ENCODE results near the gene CACNA2D3. TPM values are rescaled to one million over a fixed set of nuclear protein-coding genes. Genes with fewer than 3 reads are reported as not detected.

Gene CACNA2D3
- polyA plus RNA-seq, 3 donors, result 8.3 to 21.5 (median 10.4) TPM

DNA sequence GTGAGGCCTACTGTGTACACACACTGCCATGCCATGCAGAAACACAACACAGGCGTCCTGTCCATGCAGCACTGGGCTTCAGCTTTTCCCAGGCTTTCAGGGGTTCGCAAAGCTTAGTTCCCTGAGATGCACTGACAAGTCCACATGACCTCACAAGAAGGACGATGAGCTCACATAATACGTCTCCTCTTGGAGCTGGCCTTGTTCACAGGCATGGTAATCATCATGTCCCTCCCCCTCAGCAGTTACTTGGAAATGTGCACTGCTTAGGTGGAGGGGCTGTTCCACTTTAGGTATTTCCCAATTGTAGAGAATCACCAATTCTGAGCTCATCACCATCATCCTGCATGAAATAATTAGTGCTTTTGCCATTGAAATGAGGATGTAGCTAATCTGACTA, 496.7 kb downstream of the CACNA2D3 start:
- no peak overlapping the region for H3K27ac ChIP-seq (ENCODE audit: low read depth in 1 of 2, low read length in 2 of 2)
- H3K9me3 ChIP-seq (replicated peaks in 1 of 2; ENCODE audit: control insufficient read depth in 1 of 2, insufficient read depth in 1 of 2, low read length in 2 of 2), result no peaks in the 10 kb centered on the region
- intact Hi-C loops (cut with micrococcal nuclease), result no loop called here
- Mint-ChIP-seq H3K4me3 (no peak overlapping the region), H3K4me1 (no peaks in the 10 kb centered on the region), H3K27ac (no peak overlapping the region), H3K9me3 (peaks cover 0 to 11% (median 4%) of the 10 kb centered on the region in 7 donors), H3K27me3 (ENCODE audit: low read depth in 3 of 3) (peaks cover 0 to 4% (median 0%) of the 10 kb centered on the region in 3 donors), H3K36me3 (no peaks in the 10 kb centered on the region)
- no peak overlapping the region for H3K4me3 ChIP-seq (replicated peaks in 1 of 3; ENCODE audit: low read depth in 2 of 3, low read length in 3 of 3)
- H3K4me1 ChIP-seq (ENCODE audit: control insufficient read depth in 1 of 2, insufficient read depth in 2 of 2, low read length in 2 of 2), result no peaks in the 10 kb centered on the region
- 83% methylated on average over 2 of the region's 4 CpGs for WGBS (ENCODE audit: insufficient coverage)
- H3K4me2 ChIP-seq (replicated peaks; ENCODE audit: extremely low read depth, low read length, poor library complexity, severe bottlenecking), result no peak overlapping the region
- H3K9ac ChIP-seq (ENCODE audit: insufficient read depth, low read length, poor library complexity, severe bottlenecking), result no peak overlapping the region
- no peak overlapping the region for H2AFZ ChIP-seq (ENCODE audit: insufficient read depth, low read depth, low read length, poor library complexity, severe bottlenecking)
- no peaks in the 10 kb centered on the region for H3K27me3 ChIP-seq (ENCODE audit: control insufficient read depth in 2 of 2, insufficient read depth in 2 of 2, low read length in 2 of 2)
- H3K36me3 ChIP-seq (replicated peaks in 1 of 2; ENCODE audit: control insufficient read depth in 1 of 2, insufficient read depth in 2 of 2, low read length in 2 of 2), result no peaks in the 10 kb centered on the region
- no peaks in the 10 kb centered on the region for H4K20me1 ChIP-seq (ENCODE audit: insufficient read depth, low read length)
- no peaks in the 10 kb centered on the region for H3K79me2 ChIP-seq (ENCODE audit: insufficient read depth, low read length)
- TF ChIP-seq CTCF (IDR thresholded peaks at IDR 0.05), result no peak
- DNase-seq, result no peak

- H3K4me2 ChIP-seq (replicated peaks; ENCODE audit: extremely low read depth, low read length, poor library complexity, severe bottlenecking), result no peak overlapping the region
- H2AFZ ChIP-seq (ENCODE audit: insufficient read depth, low read depth, low read length, poor library complexity, severe bottlenecking), result no peak overlapping the region
- no peaks in the 10 kb centered on the region for H3K4me1 Mint-ChIP-seq
- no peaks in the 10 kb centered on the region for H3K4me1 ChIP-seq (ENCODE audit: control insufficient read depth in 1 of 2, insufficient read depth in 2 of 2, low read length in 2 of 2)
- DNase-seq, result no peak
- H3K36me3 ChIP-seq (replicated peaks in 1 of 2; ENCODE audit: control insufficient read depth in 1 of 2, insufficient read depth in 2 of 2, low read length in 2 of 2), result no peaks in the 10 kb centered on the region
- no peaks in the 10 kb centered on the region for H3K79me2 ChIP-seq (ENCODE audit: insufficient read depth, low read length)
- H3K9me3 ChIP-seq (replicated peaks in 1 of 2; ENCODE audit: control insufficient read depth in 1 of 2, insufficient read depth in 1 of 2, low read length in 2 of 2), result peaks cover 0 to 1% of the 10 kb centered on the region in 2 donors
- no peak overlapping the region for H3K4me3 Mint-ChIP-seq
- no peak overlapping the region for H3K27ac ChIP-seq (ENCODE audit: low read depth in 1 of 2, low read length in 2 of 2)
- H3K36me3 Mint-ChIP-seq, result no peaks in the 10 kb centered on the region
- no peak overlapping the region for H3K4me3 ChIP-seq (replicated peaks in 1 of 3; ENCODE audit: low read depth in 2 of 3, low read length in 3 of 3)
- intact Hi-C loops (cut with micrococcal nuclease), result no loop called here
- peaks cover 0 to 4% (median 0%) of the 10 kb centered on the region in 3 donors for H3K27me3 Mint-ChIP-seq (ENCODE audit: low read depth in 3 of 3)
- H4K20me1 ChIP-seq (ENCODE audit: insufficient read depth, low read length), result no peaks in the 10 kb centered on the region
- H3K27ac Mint-ChIP-seq, result no peak overlapping the region
- peaks cover 0 to 16% (median 6%) of the 10 kb centered on the region in 7 donors for H3K9me3 Mint-ChIP-seq
- no peak overlapping the region for H3K9ac ChIP-seq (ENCODE audit: insufficient read depth, low read length, poor library complexity, severe bottlenecking)
- H3K27me3 ChIP-seq (ENCODE audit: control insufficient read depth in 2 of 2, insufficient read depth in 2 of 2, low read length in 2 of 2), result no peaks in the 10 kb centered on the region
- WGBS (ENCODE audit: insufficient coverage), result 73% methylated on average over 3 of the region's 3 CpGs
- no peak for TF ChIP-seq CTCF (IDR thresholded peaks at IDR 0.05)
These were observed 497.2 kb downstream of the CACNA2D3 start for GRCh38 chr3:54619531-54619930.

Measured in CD14-positive monocyte (primary cell).